ENCODE measurements around the gene KCNQ1.

KCNQ1 gene

DNA sequence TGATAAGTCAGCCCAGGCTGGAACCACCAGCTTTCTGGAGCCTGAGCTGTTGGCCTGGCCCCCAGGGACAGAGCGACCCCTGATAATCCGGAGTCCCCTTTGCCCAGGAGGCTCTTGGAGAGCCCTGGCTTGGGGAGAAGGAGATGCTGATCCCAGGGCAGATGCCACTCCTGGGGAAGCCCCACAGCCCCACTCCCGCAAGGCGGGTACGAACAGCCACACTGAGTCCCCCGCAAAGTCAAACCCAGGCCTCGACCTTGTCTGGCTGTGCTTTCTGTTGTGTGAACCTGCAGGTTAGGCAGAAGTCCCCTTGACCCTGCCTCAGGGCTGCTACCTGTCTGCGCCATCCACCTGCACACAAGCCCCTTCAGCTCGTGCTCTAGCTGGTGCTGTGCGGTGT lies 147.0 kb downstream of the KCNQ1 start:
- H4K20me1 ChIP-seq = peaks cover 0 to 3% (median 0%) of the 10 kb centered on the region in 11 experiments; a peak in 2 of 22 replicates
- H3K27ac ChIP-seq = no peak overlapping the region
- H3K9me3 ChIP-seq (replicated peaks in 1 of 11) = 0 out of 22 replicates have a peak, but pooled peaks cover 0 to 8% (median 0%) of the 10 kb centered on the region in 11 experiments
- H3K4me2 ChIP-seq = no peak overlapping the region
- TF ChIP-seq Cebpa-rat (IDR thresholded peaks at IDR 0.05) = no peak
- H3K4me3 ChIP-seq = no peak overlapping the region
- no peak overlapping the region for H3K9ac ChIP-seq
- H3K27me3 ChIP-seq = no peaks in the 10 kb centered on the region
- H3K36me3 ChIP-seq = peaks cover 0 to 47% (median 0%) of the 10 kb centered on the region in 11 experiments; a peak in 7 of 22 replicates
- peaks cover 0 to 7% (median 0%) of the 10 kb centered on the region in 10 experiments; a peak in 1 of 20 replicates for H3K4me1 ChIP-seq

GRCh38 chr11:2592559-2593392 lies 148.0 kb downstream of the KCNQ1 start:
- Histone ChIP-seq H3K27ac (no peak overlapping the region), H3K27me3 (no peaks in the 10 kb centered on the region)

GRCh38 chr11:2593393-2593950 lies 148.7 kb downstream of the KCNQ1 start:
- Histone ChIP-seq H3K27ac (no peak overlapping the region), H3K36me3 (peaks cover 0 to 47% (median 0%) of the 10 kb centered on the region in 11 experiments; a peak in 8 of 22 replicates), H3K4me2 (no peak overlapping the region), H3K27me3 (no peaks in the 10 kb centered on the region), H3K4me1 (peaks cover 0 to 7% (median 0%) of the 10 kb centered on the region in 10 experiments; a peak in 1 of 20 replicates), H3K9me3 (replicated peaks in 1 of 11) (peaks cover 9 to 22% (median 14%) of the 10 kb centered on the region in 11 experiments), H3K4me3 (no peak overlapping the region), H3K9ac (no peak overlapping the region), H4K20me1 (peaks cover 0 to 3% (median 0%) of the 10 kb centered on the region in 11 experiments; a peak in 2 of 22 replicates)
- TF ChIP-seq Cebpa-rat (IDR thresholded peaks at IDR 0.05) = no peak

More at GRCh38 chr11:2592559-2593392, 148.0 kb downstream of the KCNQ1 start:
- Histone ChIP-seq H3K4me1 (peaks cover 0 to 7% (median 0%) of the 10 kb centered on the region in 10 experiments; a peak in 1 of 20 replicates), H3K9me3 (replicated peaks in 1 of 11) (peaks cover 2 to 15% (median 7%) of the 10 kb centered on the region in 11 experiments; a peak in 18 of 22 replicates), H3K4me2 (no peak overlapping the region), H3K36me3 (peaks cover 0 to 47% (median 0%) of the 10 kb centered on the region in 11 experiments; a peak in 7 of 22 replicates), H4K20me1 (peaks cover 0 to 3% (median 0%) of the 10 kb centered on the region in 11 experiments; a peak in 2 of 22 replicates), H3K4me3 (no peak overlapping the region), H3K9ac (no peak overlapping the region)
- no peak for TF ChIP-seq Cebpa-rat (IDR thresholded peaks at IDR 0.05)

GRCh38 chr11:2594267-2594666 lies 149.5 kb downstream of the KCNQ1 start:
- H3K9ac ChIP-seq = no peak overlapping the region
- H3K4me2 ChIP-seq = no peak overlapping the region
- no peak overlapping the region for H3K4me3 ChIP-seq
- peaks cover 0 to 3% (median 0%) of the 10 kb centered on the region in 11 experiments; a peak in 2 of 22 replicates for H4K20me1 ChIP-seq
- H3K27me3 ChIP-seq = no peaks in the 10 kb centered on the region
- H3K9me3 ChIP-seq (replicated peaks in 1 of 11) = peaks cover 14 to 28% (median 19%) of the 10 kb centered on the region in 11 experiments
- no peaks in the 10 kb centered on the region for H3K4me1 ChIP-seq
- TF ChIP-seq Cebpa-rat (IDR thresholded peaks at IDR 0.05) = no peak
- H3K36me3 ChIP-seq = peaks cover 0 to 42% (median 0%) of the 10 kb centered on the region in 11 experiments; a peak in 9 of 22 replicates
- H3K27ac ChIP-seq = no peak overlapping the region

DNA sequence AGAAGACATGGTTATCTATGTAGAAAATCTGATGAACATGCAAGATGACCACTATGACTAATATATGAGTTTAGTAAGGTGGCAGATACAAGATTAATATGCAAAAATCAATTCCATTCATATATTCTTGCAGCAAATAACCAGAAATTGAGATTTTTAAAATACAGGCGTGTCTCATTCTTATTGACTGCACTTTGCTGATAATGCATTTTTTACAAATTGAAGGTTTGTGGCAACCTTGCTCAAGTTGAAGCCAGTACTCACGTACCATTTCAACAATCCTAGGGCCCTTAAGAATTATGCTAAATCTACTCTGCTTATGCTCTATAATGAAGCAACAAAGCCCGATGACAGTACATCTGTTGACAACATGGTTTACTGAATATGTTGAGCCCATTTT lies 150.4 kb downstream of the KCNQ1 start:
- Histone ChIP-seq H3K4me2 (no peak overlapping the region), H3K27ac (no peak overlapping the region), H3K9ac (no peak overlapping the region), H3K36me3 (peaks cover 0 to 32% (median 0%) of the 10 kb centered on the region in 11 experiments; a peak in 9 of 22 replicates), H3K4me3 (no peak overlapping the region), H3K9me3 (replicated peaks in 1 of 11) (peaks cover 15 to 28% (median 19%) of the 10 kb centered on the region in 11 experiments), H3K4me1 (no peaks in the 10 kb centered on the region), H3K27me3 (no peaks in the 10 kb centered on the region), H4K20me1 (peaks cover 0 to 3% (median 0%) of the 10 kb centered on the region in 11 experiments; a peak in 2 of 22 replicates)
- no peak for TF ChIP-seq Cebpa-rat (IDR thresholded peaks at IDR 0.05)

DNA sequence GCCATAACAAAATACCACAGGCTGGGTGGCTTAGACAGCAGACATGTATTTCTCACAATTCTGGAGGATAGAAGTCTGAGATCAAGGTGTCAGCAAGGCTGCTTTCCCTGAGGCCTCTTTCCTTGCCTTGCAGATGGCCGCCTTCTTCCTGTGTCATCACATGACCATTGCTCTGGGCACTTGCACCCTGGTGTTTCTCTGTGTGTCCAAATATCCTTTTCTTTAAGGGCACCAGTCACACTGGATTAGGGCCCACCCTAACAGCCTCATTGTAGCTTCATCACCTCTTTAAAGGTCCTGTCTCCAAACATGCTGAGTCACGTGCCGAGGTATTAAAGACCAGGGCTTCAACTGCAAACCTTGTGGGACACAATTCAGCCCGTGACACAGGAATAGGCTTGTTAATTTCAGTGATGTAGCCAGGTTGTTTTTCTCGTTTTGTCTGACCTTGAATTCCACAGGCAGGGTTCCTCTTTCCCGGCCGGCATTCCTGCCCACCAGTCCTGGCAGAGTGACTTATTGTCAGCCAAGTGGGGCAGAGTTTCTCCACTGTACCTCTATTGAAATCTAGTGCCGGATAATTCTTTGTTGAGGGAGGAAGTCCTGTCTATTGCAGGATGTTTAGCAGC lies 154.9 kb downstream of the KCNQ1 start:
- no peak overlapping the region for H3K9ac ChIP-seq
- no peak overlapping the region for H3K4me3 ChIP-seq
- H3K9me3 ChIP-seq (replicated peaks in 1 of 11) = peaks cover 17 to 36% (median 25%) of the 10 kb centered on the region in 11 experiments
- H3K4me1 ChIP-seq = no peaks in the 10 kb centered on the region
- H3K36me3 ChIP-seq = peaks cover 0 to 13% (median 0%) of the 10 kb centered on the region in 11 experiments; a peak in 4 of 22 replicates
- TF ChIP-seq Cebpa-rat (IDR thresholded peaks at IDR 0.05) = no peak
- H3K27me3 ChIP-seq = no peaks in the 10 kb centered on the region
- no peak overlapping the region for H3K4me2 ChIP-seq
- H4K20me1 ChIP-seq = no peaks in the 10 kb centered on the region
- no peak overlapping the region for H3K27ac ChIP-seq

GRCh38 chr11:2609345-2609744 lies 164.5 kb downstream of the KCNQ1 start:
- H3K27me3 ChIP-seq = no peaks in the 10 kb centered on the region
- no peak overlapping the region for H3K9ac ChIP-seq

GRCh38 chr11:2612884-2613571 lies 168.2 kb downstream of the KCNQ1 start:
- Histone ChIP-seq H3K4me1 (no peaks in the 10 kb centered on the region), H3K9me3 (replicated peaks in 1 of 11) (peaks cover 20 to 27% (median 21%) of the 10 kb centered on the region in 11 experiments; a peak in 21 of 22 replicates), H3K36me3 (peaks cover 0 to 9% (median 0%) of the 10 kb centered on the region in 11 experiments; a peak in 4 of 22 replicates), H3K4me2 (no peak overlapping the region), H3K4me3 (no peak overlapping the region), H3K27me3 (no peaks in the 10 kb centered on the region), H3K27ac (no peak overlapping the region), H3K9ac (no peak overlapping the region), H4K20me1 (no peaks in the 10 kb centered on the region)
- TF ChIP-seq Cebpa-rat (IDR thresholded peaks at IDR 0.05) = no peak

More at GRCh38 chr11:2609345-2609744, 164.5 kb downstream of the KCNQ1 start:
- Histone ChIP-seq H3K4me1 (no peaks in the 10 kb centered on the region), H4K20me1 (no peaks in the 10 kb centered on the region), H3K27ac (no peak overlapping the region), H3K9me3 (replicated peaks in 1 of 11) (peaks cover 25 to 46% (median 32%) of the 10 kb centered on the region in 11 experiments), H3K4me2 (no peak overlapping the region), H3K36me3 (peaks cover 0 to 9% (median 0%) of the 10 kb centered on the region in 11 experiments; a peak in 4 of 22 replicates), H3K4me3 (no peak overlapping the region)
- no peak for TF ChIP-seq Cebpa-rat (IDR thresholded peaks at IDR 0.05)
